Body of pancreas (tissue), 4 donors: ENCODE data around the gene ADORA1. TPM values are rescaled to one million over a fixed set of nuclear protein-coding genes. Genes with fewer than 3 reads are reported as not detected.

Experiments used
- ATAC-seq: fragments of 150-250 bp; one replicate; pipeline ENCODE4 v1.9.1; 2016
- DNase-seq, 4 donors: peaks; one replicate each; pipeline ENCODE4 v3.0.0-alpha.2; 2019
- H3K27ac ChIP-seq, 4 donors: fragments of 200-600 bp; sonication (generic); 1 replicate in 3 of 4; 2 replicates in 1 of 4; pipeline versions ENCODE4 v1.5.1 to v1.6.1; 2016 to 2019; ENCODE audit warnings: mild to moderate bottlenecking in 1 of 4, mixed read lengths in 1 of 4, moderate library complexity in 1 of 4
- H3K27me3 ChIP-seq, 2 donors: fragments of 200-600 bp; sonication (generic); one replicate each; pipeline ENCODE4 v1.6.0; 2016; ENCODE audit warnings: mild to moderate bottlenecking in 1 of 2
- H3K36me3 ChIP-seq, 2 donors: fragments of 200-600 bp; sonication (generic); replicated peaks in 1 of 2; 2 replicates each; pipeline ENCODE4 v1.5.1; 2016; ENCODE audit warnings: low read depth in 2 of 2; ENCODE audit not compliant: insufficient read depth in 1 of 2
- H3K4me1 ChIP-seq: fragments of 200-600 bp; sonication (generic); one replicate; pipeline ENCODE4 v1.6.0; 2016
- H3K4me3 ChIP-seq, 2 donors: fragments of 200-600 bp; sonication (generic); 1 replicate in 1 of 2; 2 replicates in 1 of 2; pipeline ENCODE4 v1.5.1; 2016 to 2019
- H3K9me3 ChIP-seq, 3 donors: fragments of 200-600 bp; sonication (generic); 1 replicate in 2 of 3; 2 replicates in 1 of 3; pipeline ENCODE4 v1.5.1; 2016
- CTCF ChIP-seq, 7 experiments: fragments of 450-650 bp in 4 of 7; fragments of 200-600 bp in 3 of 7; sonication (generic) in 3 of 7; IDR thresholded peaks; one replicate each; pipeline ENCODE4 v1.5.1; 2016 to 2019; ENCODE audit warnings: antibody characterized with exemption in 7 of 7
- POLR2A ChIP-seq, 3 donors: fragments of 450-650 bp; IDR thresholded peaks; one replicate each; pipeline ENCODE4 v1.6.1; 2016; ENCODE audit warnings: antibody characterized with exemption in 3 of 3, mild to moderate bottlenecking in 2 of 3
- WGBS, 2 donors: methylation state at CpG; one replicate each; pipeline ENCODE4 v1.1.5; 2017; 5-methylcytosine and 5-hydroxymethylcytosine counted together
- intact Hi-C: fragments of 100-400 bp; cut with DNase I; formaldehyde crosslinking; loops from one replicate; pipeline ENCODE4 v1.15.1; 2023
- total RNA-seq, 2 donors: library from RNA; depleted of rRNA; stranded (reverse); fragments of >200 nt; gene quantifications; one replicate each; pipeline ENCODE4 v1.1.0, GENCODE V29; 2016

The ADORA1 gene
- total RNA-seq, 2 donors from 2014 or later: 16.1 to 21.1 TPM

GRCh38 chr1:203168256-203168786 lies 40.8 kb downstream of the ADORA1 start:
- no peak for ATAC-seq
- no peaks in the 10 kb centered on the region for H3K27me3 ChIP-seq
- peaks cover 20% of the 10 kb centered on the region for H3K4me1 ChIP-seq
- intact Hi-C loops: no loop called here
- TF ChIP-seq POLR2A (IDR thresholded peaks at IDR 0.05) (no peak), CTCF (IDR thresholded peaks at IDR 0.05) (no peak)
- H3K4me3 ChIP-seq: no peak overlapping the region
- no peaks in the 10 kb centered on the region for H3K9me3 ChIP-seq
- H3K36me3 ChIP-seq: no peaks in the 10 kb centered on the region
- 90% methylated on average over 11 to 12 of the region's 12 CpGs for WGBS, 2 donors
- no peak for DNase-seq
- no peak overlapping the region for H3K27ac ChIP-seq

- WGBS, 2 donors: 78 to 85% methylated on average over 9 of the region's 9 CpGs
- intact Hi-C loops: no loop called here
- H3K4me1 ChIP-seq: peaks cover 20% of the 10 kb centered on the region
- no peak for DNase-seq
- no peak overlapping the region for H3K4me3 ChIP-seq
- no peak overlapping the region for H3K27ac ChIP-seq
- H3K36me3 ChIP-seq: no peaks in the 10 kb centered on the region
- ATAC-seq: no peak
- no peaks in the 10 kb centered on the region for H3K9me3 ChIP-seq
- no peaks in the 10 kb centered on the region for H3K27me3 ChIP-seq
- TF ChIP-seq POLR2A (IDR thresholded peaks at IDR 0.05) (no peak), CTCF (IDR thresholded peaks at IDR 0.05) (no peak)
Measured at GRCh38 chr1:203168991-203169390, 41.5 kb downstream of the ADORA1 start.

- 71 to 78% methylated on average over 20 to 21 of the region's 21 CpGs for WGBS, 2 donors
- H3K27ac ChIP-seq: no peak overlapping the region
Measured at GRCh38 chr1:203169770-203170520, 42.4 kb downstream of the ADORA1 start.

GRCh38 chr1:203170625-203171330 lies 43.3 kb downstream of the ADORA1 start:
- Histone ChIP-seq H3K36me3 (no peaks in the 10 kb centered on the region), H3K4me1 (peaks cover 26% of the 10 kb centered on the region), H3K27me3 (no peaks in the 10 kb centered on the region), H3K4me3 (no peak overlapping the region), H3K27ac (no peak overlapping the region), H3K9me3 (no peaks in the 10 kb centered on the region)
- intact Hi-C loops: loop anchor here (5.0 kb wide), 2 partner anchors 53 to 128 kb away; no protein-coding TSS in a partner anchor
- TF ChIP-seq POLR2A (IDR thresholded peaks at IDR 0.05) (no peak), CTCF (IDR thresholded peaks at IDR 0.05) (no peak)
- 53 to 74% methylated on average over 7 to 8 of the region's 8 CpGs for WGBS, 2 donors
- ATAC-seq: no peak
- no peak for DNase-seq

More at GRCh38 chr1:203169770-203170520, 42.4 kb downstream of the ADORA1 start:
- Histone ChIP-seq H3K9me3 (no peaks in the 10 kb centered on the region), H3K4me1 (peaks cover 20% of the 10 kb centered on the region), H3K27me3 (no peaks in the 10 kb centered on the region), H3K36me3 (no peaks in the 10 kb centered on the region), H3K4me3 (no peak overlapping the region)
- ATAC-seq (no peak), DNase-seq (no peak)
- intact Hi-C loops: loop anchor here (5.0 kb wide), 2 partner anchors 53 to 128 kb away; no protein-coding TSS in a partner anchor
- no peak for TF ChIP-seq POLR2A (IDR thresholded peaks at IDR 0.05)
